Epithelial cell of esophagus (primary cell): Measurements from ENCODE around the gene NPR2.

ENCODE experiments used
- DNase-seq: peaks from one replicate; pipeline ENCODE4 v3.0.0; 2010; ENCODE audit warnings: low read depth
- H3K4me3 ChIP-seq: 2 replicates; pipeline ENCODE4 v1.5.1; 2011; ENCODE audit warnings: mild to moderate bottlenecking, low read length, control low read depth
- TF ChIP-seq, protein P1 (sequence below): IDR thresholded peaks from 2 replicates; pipeline ENCODE4 v1.5.1; 2011; ENCODE audit warnings: low read depth, mild to moderate bottlenecking, low read length, control low read depth, inconsistent platforms; ENCODE audit not compliant: insufficient read depth; ENCODE audit errors: missing control alignments

Gene NPR2

DNA sequence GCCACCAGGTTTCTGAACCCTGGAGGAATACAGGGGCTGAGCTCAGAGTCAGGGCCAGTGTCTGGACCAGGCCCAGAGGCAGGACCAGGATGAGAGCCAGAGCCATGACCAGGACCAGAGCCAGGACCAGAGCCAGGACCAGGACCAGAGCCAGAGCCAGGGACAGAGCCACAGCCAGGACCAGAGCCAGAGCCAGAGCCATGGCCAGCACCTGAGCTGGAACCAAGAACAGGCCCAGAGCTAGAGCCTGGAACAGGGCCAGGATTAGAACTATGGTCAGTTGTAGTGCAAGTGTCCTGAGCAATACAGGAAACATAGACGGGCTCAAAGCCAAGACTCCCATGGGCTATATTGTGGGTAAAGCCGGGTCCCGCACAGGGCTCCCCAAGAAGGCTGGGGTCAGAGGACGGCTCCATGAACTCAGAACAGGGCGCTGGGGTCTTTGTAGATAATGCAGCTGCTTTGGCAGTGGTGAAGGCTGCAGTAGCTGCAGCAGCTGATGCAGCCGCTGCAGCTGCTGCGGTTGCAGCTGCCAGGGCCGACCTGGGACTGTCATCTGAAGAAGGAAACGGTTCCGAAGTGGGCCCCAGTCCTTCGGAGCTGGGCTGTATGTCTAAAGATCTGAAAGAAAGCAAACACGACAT is 20.1 kb downstream of the NPR2 start:
- no peak for DNase-seq
- TF ChIP-seq, protein P1, sequence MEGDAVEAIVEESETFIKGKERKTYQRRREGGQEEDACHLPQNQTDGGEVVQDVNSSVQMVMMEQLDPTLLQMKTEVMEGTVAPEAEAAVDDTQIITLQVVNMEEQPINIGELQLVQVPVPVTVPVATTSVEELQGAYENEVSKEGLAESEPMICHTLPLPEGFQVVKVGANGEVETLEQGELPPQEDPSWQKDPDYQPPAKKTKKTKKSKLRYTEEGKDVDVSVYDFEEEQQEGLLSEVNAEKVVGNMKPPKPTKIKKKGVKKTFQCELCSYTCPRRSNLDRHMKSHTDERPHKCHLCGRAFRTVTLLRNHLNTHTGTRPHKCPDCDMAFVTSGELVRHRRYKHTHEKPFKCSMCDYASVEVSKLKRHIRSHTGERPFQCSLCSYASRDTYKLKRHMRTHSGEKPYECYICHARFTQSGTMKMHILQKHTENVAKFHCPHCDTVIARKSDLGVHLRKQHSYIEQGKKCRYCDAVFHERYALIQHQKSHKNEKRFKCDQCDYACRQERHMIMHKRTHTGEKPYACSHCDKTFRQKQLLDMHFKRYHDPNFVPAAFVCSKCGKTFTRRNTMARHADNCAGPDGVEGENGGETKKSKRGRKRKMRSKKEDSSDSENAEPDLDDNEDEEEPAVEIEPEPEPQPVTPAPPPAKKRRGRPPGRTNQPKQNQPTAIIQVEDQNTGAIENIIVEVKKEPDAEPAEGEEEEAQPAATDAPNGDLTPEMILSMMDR = no peak
- H3K4me3 ChIP-seq = peak overlapping the region; percentile 47

GRCh38 chr9:35812025-35812602 is 20.7 kb downstream of the NPR2 start, which contains the start of gene SPAG8:
SPAG8 (minus strand) TSS chr9:35812262; CDS start chr9:35812147, 115 bp downstream.
- TF ChIP-seq, protein P1 = no peak
- DNase-seq = peak; percentile 93
- peak within 1 kb of the TSS; percentile 47 for H3K4me3 ChIP-seq

DNA sequence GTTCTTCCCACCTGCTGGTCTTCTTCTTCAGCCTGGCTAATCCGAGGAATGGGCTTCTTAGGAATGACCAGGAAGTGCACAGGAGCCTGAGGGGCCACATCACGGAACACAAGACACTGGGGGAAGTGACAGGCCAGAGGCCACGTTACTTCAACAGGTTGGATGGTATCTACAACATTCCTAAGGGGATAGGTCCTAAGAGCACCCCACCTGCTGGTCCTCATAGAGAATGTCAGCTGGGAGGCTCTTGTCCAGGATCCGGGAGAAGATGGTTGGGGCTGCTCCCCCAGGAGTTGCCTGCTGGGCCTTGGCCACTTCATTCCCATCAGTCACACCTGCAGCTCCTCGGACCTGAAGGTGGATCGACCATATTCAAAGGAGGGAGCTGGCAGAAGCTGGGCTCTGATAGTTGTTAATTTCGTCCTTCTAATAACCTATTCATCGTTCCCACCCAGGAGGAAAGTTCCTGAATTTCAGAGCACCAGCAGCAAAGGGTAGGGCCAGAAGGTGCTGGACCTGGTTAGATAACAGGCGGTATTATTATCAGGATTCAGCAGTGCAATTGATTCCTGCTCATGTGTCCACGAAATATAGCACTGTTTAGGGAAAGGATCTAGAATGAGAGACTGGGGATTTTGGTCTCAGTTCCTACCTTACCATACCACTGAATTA is 22.2 kb downstream of the NPR2 start:
- H3K4me3 ChIP-seq = no peak overlapping the region
- TF ChIP-seq, protein P1 = peak; percentile 46
- DNase-seq = peak; percentile 67

- H3K4me3 ChIP-seq = peak overlapping the region; percentile 64
- TF ChIP-seq, protein P1 = no peak
- DNase-seq = peak; percentile 37
Measured at GRCh38 chr9:35814106-35814840, 22.9 kb downstream of the NPR2 start.

DNA sequence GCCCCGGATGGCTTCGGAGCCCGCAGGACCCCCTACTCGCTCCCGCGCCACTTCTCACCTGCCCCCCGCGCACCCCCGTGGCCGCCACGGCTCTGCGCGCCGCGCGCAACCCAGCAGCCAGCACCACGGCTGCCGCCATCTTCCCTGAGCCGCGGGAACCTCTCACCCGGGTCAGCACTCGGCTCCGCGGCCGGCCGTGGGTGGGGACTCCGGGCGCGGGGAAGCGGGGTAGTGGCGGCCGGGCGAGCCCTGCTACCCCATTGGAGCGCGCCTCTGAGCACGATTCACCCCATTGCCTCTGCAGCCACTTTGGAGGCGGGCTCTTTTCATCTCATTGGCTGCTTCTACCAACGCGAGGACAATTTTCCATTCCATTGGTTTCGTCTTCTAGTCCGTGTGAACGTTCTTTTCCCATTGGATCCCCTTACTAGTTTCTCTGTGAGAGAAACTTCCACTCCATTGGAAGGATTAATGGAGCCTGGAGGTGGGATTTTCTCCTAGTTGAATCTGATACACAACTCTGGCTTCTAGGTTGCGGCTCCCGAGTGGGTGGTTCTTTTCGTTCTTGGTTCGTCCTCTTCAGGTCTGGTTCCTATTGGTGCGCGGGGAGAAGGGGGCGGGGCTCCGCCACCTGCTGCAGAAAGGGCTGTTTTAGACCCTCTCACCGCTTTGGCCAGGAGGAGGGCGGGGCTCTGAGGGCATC is 23.6 kb downstream of the NPR2 start, which contains the start of gene HINT2:
HINT2 (minus strand) TSS at position 202 of the 703 bp plus-strand sequence; CDS start at position 139, 63 bp downstream.
- H3K4me3 ChIP-seq = peak within 1 kb of the TSS; percentile 64
- peak; percentile 99 for DNase-seq
- TF ChIP-seq, protein P1 = no peak

DNA sequence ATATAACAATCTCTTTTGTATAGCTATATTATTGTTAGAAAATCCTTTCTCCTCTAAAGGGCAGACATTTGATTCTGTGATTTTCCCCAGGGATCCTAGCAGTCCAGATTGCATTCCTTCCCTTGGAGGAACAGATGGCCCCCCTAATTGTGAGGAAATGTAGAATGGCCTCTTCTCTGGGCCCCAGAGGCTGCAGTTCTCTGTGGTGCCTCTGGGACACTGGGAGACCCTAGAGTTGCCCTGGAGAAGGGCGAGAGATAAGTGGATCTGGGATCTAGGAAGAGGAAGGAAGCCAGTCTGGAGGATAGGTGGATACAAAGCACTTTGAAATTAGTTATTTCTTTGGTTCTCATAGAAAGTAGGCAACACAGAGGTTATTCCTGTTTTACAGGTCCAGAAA is 25.3 kb downstream of the NPR2 start:
- no peak overlapping the region for H3K4me3 ChIP-seq
- TF ChIP-seq, protein P1 = no peak
- DNase-seq = no peak
